ENCODE results near the gene ZBP1. TPM values are rescaled to one million over a fixed set of nuclear protein-coding genes. Genes with fewer than 3 reads are reported as not detected.

ZBP1 gene, protein sequence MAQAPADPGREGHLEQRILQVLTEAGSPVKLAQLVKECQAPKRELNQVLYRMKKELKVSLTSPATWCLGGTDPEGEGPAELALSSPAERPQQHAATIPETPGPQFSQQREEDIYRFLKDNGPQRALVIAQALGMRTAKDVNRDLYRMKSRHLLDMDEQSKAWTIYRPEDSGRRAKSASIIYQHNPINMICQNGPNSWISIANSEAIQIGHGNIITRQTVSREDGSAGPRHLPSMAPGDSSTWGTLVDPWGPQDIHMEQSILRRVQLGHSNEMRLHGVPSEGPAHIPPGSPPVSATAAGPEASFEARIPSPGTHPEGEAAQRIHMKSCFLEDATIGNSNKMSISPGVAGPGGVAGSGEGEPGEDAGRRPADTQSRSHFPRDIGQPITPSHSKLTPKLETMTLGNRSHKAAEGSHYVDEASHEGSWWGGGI
- 0.02 to 0.03 TPM in 2 of 5 replicates, not detected in the others for total RNA-seq (2022; extraction: Qiagen RNA extraction)

DNA sequence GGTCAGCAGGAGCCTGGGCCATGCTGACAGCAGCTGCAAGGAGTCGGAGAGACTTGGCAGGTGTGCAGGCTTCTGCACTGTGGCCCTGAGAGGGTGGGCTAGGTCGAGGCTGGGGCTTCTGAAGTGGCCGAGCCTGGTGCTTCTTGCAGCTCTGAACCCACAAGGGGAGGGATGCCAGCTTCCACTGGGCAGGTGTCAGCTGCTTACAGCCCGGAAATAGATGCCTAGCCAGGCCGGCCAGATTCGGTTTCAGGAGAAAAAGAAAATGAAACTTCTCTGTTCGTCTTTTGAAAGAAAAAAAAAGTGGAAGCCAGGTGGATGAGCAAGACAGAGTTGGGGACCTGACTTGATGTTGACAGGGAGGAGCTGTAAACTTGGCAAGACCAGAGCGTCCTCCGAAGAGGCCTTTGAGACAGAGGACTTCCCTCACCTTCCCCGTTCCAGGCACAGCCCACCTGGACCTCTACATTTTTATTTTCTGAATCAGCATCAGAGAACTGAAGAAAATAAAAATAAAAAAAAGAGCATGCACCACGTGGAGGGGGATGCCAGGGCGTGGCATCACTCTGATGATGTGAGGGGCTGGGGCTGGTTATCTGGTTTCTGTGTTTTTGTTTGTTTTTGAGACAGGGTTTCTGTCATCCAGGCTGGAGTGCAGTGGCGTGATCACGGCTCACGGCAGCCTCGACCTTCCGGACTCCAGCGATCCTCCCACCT is at the start of gene ZBP1:
Gene ZBP1 (minus strand): TSS at position 153 of the 717 bp plus-strand sequence. CDS start 131 bp downstream, at position 22.

DNA sequence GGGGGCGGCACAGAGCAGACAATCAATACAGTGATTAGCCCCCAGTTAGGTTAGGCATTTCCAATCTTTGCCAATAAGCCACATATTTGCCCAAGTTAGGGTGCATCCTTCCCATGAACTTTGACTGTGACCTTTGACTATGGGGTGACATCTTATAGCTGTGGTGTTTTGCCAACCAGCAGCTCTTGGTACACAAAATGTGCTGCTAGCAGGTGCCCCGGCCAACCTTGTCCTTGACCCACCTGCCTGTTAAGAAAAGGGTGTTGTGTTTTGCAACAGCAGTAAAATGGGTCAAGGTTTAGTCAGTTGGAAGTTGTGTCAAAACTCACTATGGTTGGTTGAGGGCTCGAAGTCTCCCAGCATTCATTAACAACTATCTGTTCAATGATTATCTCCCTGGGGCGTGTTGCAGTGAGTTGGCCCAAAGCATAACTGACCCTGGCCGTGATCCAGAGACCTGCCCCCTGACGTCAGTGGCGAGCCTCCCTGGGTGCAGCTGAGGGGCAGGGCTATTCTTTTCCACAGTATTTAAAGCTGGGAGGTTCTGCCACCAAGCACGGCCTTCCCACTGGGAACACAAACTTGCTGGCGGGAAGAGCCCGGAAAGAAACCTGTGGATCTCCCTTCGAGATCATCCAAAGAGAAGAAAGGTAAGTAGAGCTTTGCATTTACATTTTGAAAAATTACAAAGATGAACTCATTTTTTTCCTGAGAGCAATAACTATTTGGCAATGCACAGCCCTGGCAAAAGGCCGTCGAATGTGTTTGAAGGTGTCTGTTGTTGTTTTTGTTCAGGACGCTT is 59.5 kb downstream of the ZBP1 start, which contains the start of gene PCK1:
Gene PCK1 (plus strand): TSS at position 557 of the 802 bp plus-strand sequence. CDS start 302 bp downstream, outside the sequence.

Other genes with a start within 250 kb of the ZBP1 start
- 24.3 to 36.9 TPM (median 34.0 TPM) in 5 replicates for gene RBM38, start 229.0 kb downstream of the ZBP1 start, total RNA-seq (2022; extraction: Qiagen RNA extraction)
- gene CTCFL, start 95.3 kb downstream of the ZBP1 start, total RNA-seq (2022; extraction: Qiagen RNA extraction), result 0.02 TPM in 2 of 5 replicates, not detected in the others
- 0.03 to 0.23 TPM (median 0.16 TPM) in 5 replicates for gene PCK1, start 59.3 kb downstream of the ZBP1 start, total RNA-seq (2022; extraction: Qiagen RNA extraction)
- gene PMEPA1, start 89.6 kb upstream of the ZBP1 start, total RNA-seq (2022; extraction: Qiagen RNA extraction), result 149 to 316 TPM (median 292 TPM) in 5 replicates